T follicular helper cell (primary cell): Measurements from ENCODE around the gene C5orf47.

ENCODE experiments used
- DNase-seq: peaks from one replicate; pipeline ENCODE4 v3.0.0-alpha.2; 2020; ENCODE audit warnings: low read depth

The C5orf47 gene

DNA sequence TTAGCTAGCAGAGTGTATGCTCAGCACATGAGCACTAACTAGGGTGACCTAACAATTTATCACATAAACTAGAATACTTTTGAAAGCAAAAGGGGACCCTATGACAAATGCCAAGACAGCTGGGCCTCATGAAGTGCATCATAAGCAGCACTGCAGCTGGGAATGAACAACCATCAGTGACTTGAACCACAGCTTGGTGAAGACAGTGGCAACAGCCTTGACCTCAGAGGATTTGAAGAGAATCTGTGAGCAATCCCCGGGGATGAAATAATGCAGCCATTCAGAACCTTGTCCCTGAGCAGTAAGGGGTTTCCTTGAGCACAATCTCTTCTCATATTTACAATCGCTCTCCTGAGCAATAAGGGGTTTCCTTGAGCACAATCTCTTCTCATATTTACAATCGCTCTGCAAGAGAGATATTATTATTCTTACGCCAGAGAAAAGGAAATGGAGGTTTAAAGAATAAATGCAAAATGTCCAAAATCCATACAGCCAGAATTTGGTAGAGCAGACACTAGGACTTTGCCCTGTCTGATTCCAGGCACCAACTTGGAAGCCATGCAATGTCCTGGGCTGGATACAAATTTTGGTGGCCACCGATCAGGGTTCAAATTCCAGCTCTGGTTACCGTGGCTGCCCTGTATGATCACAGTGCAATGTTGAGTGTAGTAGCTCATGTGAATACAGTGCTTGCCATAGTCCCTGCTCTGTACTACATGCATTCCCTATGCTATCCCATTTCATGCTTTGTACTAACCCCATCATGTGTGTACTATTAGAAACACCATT, 55.7 kb downstream of the C5orf47 start:
- DNase-seq, result no peak

DNA sequence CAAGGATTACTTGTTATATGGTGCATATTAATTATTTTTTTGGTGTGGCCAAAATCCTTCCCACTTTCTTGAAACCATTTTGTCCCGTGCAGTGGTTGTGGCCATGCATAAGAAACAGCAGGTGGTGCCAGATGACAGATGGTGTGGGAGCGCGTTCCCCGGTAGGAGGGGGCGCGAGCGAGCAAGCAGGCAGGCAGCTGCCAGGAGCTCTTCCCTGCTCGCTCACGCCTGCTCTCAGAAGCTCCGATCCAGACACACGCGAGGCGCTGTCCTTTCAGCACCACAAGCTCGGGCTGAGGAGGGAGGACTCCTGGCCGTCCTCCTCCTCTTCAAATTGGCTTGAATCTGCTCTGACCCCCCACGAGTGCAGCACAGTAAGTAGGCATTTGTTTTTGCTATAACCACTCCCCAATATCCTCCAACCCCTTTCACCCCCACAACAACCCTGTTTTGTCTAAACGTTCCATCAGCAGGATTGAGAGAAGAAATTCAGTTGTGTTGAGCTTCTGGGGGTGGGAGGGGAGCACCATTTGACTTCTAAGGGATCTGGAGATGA, 56.6 kb downstream of the C5orf47 start, which contains the start of gene NSG2:
Gene NSG2, plus strand, starts transcription at position 237 of the 556 bp plus-strand sequence. CDS start 1,050 bp downstream, outside the sequence.
- no peak for DNase-seq

DNA sequence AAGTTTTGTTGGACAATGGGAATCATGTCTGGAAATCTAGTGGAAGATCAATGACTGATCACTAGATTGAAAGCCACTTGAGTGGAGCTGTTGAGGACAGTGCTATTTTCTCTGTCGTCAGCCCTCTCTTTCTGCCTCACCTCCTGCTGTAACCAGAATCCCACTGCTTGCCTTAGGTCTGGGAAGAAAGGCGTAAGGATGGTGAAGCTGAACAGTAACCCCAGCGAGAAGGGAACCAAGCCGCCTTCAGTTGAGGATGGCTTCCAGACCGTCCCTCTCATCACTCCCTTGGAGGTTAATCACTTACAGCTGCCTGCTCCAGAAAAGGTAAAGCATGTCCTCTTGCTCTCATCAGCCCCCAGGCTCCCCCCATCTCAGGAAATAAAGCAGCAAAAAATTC, 57.6 kb downstream of the C5orf47 start:
- no peak for DNase-seq

DNA sequence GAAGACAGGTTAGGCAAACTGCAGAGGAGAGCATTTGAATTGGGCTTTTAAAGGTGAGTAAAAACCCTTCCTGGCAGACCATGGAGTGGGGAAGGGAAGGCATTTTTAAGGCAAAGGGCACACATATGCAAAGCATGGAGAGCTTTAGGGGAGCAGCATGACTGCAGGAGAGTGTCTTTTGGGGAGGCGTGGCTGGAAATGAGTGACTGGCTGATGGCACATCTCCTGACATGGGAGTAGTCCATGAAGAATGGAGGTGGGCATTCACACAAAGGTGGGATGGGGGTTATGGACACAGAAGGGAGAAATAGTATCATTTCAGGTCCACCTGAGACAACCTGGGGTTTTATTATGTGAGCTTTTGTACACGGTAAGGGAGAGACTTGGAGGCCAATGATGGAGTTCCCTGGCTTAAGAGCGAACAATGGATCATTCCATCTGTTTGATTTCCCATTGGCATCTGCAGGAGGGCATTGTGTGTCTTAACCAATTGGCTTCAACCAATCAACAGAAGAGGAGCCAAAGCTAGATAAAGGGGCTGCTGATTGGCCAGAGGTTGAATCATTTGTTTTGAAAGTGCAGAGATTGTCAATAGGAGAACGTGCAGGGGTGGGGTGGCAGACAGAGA, 58.6 kb downstream of the C5orf47 start:
- no peak for DNase-seq

DNA sequence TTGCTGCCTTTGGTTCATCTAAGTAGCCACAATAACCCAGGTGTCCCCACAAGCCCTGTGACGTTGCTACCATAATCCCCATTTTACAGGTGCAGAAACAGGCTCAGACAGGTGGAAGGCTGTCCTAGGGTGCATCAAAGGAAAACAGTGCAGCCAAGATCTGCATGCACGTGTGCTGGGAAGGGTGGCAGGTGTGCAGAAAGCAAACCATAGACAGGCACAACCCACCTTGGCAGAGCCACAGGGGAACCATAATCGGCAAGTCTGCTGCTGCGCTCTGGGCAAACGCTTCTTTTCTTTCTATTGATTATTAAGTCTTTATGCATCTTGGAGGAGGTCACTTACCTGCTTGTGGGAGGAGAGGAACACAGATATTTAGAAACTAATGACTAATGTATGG, 63.7 kb downstream of the C5orf47 start:
- no peak for DNase-seq

DNA sequence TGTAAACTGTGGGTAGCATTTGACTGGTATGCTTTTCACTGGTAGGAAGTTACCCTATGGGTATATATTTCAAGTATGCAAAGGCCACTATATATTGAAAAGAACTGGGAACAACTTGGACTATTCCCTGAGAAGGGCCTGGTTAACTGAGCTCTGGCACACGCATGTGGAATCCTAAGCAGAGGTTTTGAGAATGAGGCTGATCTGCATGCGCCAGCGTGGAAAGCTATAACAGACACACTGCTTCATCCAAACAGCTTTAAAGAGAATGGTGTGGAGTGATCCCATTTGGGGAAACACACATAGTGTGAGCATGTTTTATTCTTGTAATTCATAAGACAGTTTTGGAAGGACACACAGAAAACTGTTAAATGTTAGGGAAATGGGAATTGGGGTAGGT, 64.9 kb downstream of the C5orf47 start:
- no peak for DNase-seq
